SK-N-SH treated with all-trans-retinoic acid at 6 μM for 48 hours (cell line): Measurements from ENCODE around the gene IMMP2L.

ENCODE experiments used
- ARNTL ChIP-seq: fragments of 450-650 bp; formaldehyde crosslinking; IDR thresholded peaks from 2 replicates; pipeline ENCODE4 v1.5.0; 2020; ENCODE audit warnings: low read depth, mild to moderate bottlenecking, moderate library complexity, borderline replicate concordance
- BACH2 ChIP-seq: fragments of 250-450 bp; sonication (Bioruptor Pico); IDR thresholded peaks from 2 replicates; pipeline ENCODE4 v1.9.0; 2021; ENCODE audit warnings: mild to moderate bottlenecking, borderline replicate concordance
- PPARA ChIP-seq: fragments of 250-450 bp; sonication (Bioruptor Pico); IDR thresholded peaks from 2 replicates; pipeline ENCODE4 v1.5.0; 2020; ENCODE audit warnings: mild to moderate bottlenecking, borderline replicate concordance
- RARB ChIP-seq: fragments of 250-450 bp; sonication (Bioruptor Pico); IDR thresholded peaks from 2 replicates; pipeline ENCODE4 v1.8.0; 2021; ENCODE audit warnings: mild to moderate bottlenecking, moderate library complexity
- TCF4 ChIP-seq: fragments of 250-450 bp; sonication (Bioruptor Pico); IDR thresholded peaks from 2 replicates; pipeline ENCODE4 v1.8.0; 2021; ENCODE audit warnings: mild to moderate bottlenecking, moderate library complexity, borderline replicate concordance
- ZFP3 ChIP-seq: fragments of 250-450 bp; sonication (Bioruptor Pico); IDR thresholded peaks from 2 replicates; pipeline ENCODE4 v1.5.0; 2020; ENCODE audit warnings: mild to moderate bottlenecking, moderate library complexity
- ZFP30 ChIP-seq: fragments of 450-650 bp; formaldehyde crosslinking; IDR thresholded peaks from 2 replicates; pipeline ENCODE4 v1.5.0; 2022; ENCODE audit warnings: mild to moderate bottlenecking, moderate library complexity
- ZNF565 ChIP-seq: fragments of 450-650 bp; formaldehyde crosslinking; conservative IDR thresholded peaks from 2 replicates; pipeline ENCODE4 v1.5.0; 2020; ENCODE audit warnings: low read depth, mild to moderate bottlenecking, moderate library complexity
- ZNF70 ChIP-seq: fragments of 450-650 bp; formaldehyde crosslinking; IDR thresholded peaks from 2 replicates; pipeline ENCODE4 v1.5.0; 2020; ENCODE audit warnings: mild to moderate bottlenecking, moderate library complexity
- TF ChIP-seq, protein P1 (sequence below): fragments of 250-450 bp; sonication (Bioruptor Pico); IDR thresholded peaks from 2 replicates; pipeline ENCODE4 v1.8.0; 2021; ENCODE audit warnings: low read depth, mild to moderate bottlenecking, moderate library complexity, borderline replicate concordance
- TF ChIP-seq, protein P2 (sequence below): fragments of 250-450 bp; sonication (Bioruptor Pico); IDR thresholded peaks from 2 replicates; pipeline ENCODE4 v1.8.0; 2020; ENCODE audit warnings: mild to moderate bottlenecking, moderate library complexity, borderline replicate concordance

DNA sequence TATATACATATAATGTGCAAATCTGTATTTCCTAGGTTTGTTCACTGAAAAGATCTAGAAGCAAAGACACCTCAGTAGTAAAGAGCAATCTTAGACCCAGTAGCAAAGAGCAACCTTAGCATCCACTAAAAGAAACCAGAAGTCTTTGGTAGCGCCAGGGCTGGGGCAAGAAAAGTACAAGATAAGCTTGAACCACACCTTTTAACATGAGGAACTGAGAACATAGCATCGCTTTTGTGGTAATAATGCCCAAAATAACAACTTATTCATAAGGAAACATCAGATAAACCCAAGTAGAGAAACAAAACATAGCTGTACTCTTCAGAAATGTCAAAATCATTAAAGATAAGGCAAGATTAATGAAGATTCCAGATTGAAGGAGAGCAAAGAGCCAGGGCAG, 173.4 kb downstream of the IMMP2L start:
- TF ChIP-seq PPARA (no peak), TCF4 (CRISPR knock-in tag) (no peak), ZFP3 (CRISPR knock-in tag) (no peak), ZNF70 (CRISPR knock-in tag) (no peak), BACH2 (CRISPR knock-in tag) (no peak), ZFP30 (CRISPR knock-in tag) (no peak), ARNTL (CRISPR knock-in tag) (no peak), RARB (CRISPR knock-in tag) (no peak), ZNF565 (CRISPR knock-in tag) (no peak)
- TF ChIP-seq, protein P1, sequence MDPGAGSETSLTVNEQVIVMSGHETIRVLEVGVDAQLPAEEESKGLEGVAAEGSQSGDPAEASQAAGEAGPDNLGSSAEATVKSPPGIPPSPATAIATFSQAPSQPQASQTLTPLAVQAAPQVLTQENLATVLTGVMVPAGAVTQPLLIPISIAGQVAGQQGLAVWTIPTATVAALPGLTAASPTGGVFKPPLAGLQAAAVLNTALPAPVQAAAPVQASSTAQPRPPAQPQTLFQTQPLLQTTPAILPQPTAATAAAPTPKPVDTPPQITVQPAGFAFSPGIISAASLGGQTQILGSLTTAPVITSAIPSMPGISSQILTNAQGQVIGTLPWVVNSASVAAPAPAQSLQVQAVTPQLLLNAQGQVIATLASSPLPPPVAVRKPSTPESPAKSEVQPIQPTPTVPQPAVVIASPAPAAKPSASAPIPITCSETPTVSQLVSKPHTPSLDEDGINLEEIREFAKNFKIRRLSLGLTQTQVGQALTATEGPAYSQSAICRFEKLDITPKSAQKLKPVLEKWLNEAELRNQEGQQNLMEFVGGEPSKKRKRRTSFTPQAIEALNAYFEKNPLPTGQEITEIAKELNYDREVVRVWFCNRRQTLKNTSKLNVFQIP, result no peak
- TF ChIP-seq, protein P2, sequence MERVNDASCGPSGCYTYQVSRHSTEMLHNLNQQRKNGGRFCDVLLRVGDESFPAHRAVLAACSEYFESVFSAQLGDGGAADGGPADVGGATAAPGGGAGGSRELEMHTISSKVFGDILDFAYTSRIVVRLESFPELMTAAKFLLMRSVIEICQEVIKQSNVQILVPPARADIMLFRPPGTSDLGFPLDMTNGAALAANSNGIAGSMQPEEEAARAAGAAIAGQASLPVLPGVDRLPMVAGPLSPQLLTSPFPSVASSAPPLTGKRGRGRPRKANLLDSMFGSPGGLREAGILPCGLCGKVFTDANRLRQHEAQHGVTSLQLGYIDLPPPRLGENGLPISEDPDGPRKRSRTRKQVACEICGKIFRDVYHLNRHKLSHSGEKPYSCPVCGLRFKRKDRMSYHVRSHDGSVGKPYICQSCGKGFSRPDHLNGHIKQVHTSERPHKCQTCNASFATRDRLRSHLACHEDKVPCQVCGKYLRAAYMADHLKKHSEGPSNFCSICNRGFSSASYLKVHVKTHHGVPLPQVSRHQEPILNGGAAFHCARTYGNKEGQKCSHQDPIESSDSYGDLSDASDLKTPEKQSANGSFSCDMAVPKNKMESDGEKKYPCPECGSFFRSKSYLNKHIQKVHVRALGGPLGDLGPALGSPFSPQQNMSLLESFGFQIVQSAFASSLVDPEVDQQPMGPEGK, result no peak
